HEK293T (cell line): Measurements from ENCODE around the gene CAMK2A.

Experiments
- BHLHE40 ChIP-seq: fragments of 450-650 bp; IDR thresholded peaks from 2 replicates; pipeline ENCODE4 v1.6.1; 2016; ENCODE audit warnings: mild to moderate bottlenecking, moderate library complexity, borderline replicate concordance
- CTBP1 ChIP-seq: fragments of 450-650 bp; IDR thresholded peaks from 2 replicates; pipeline ENCODE4 v1.6.1; 2016; ENCODE audit warnings: borderline replicate concordance
- ELF4 ChIP-seq: fragments of 450-650 bp; IDR thresholded peaks from 2 replicates; pipeline ENCODE4 v1.6.1; 2017; ENCODE audit warnings: antibody characterized with exemption
- FOXK2 ChIP-seq: fragments of 450-650 bp; IDR thresholded peaks from 2 replicates; pipeline ENCODE4 v1.6.1; 2016; ENCODE audit warnings: mild to moderate bottlenecking
- LEF1 ChIP-seq: fragments of 450-650 bp; IDR thresholded peaks from 2 replicates; pipeline ENCODE4 v1.6.1; 2017; ENCODE audit warnings: mild to moderate bottlenecking, borderline replicate concordance
- TARDBP ChIP-seq: fragments of 450-650 bp; IDR thresholded peaks from 2 replicates; pipeline ENCODE4 v1.6.1; 2016

GRCh38 chr5:150219142-150219541, 70.4 kb downstream of the CAMK2A start:
- TF ChIP-seq FOXK2 (no peak), TARDBP (no peak), BHLHE40 (no peak), ELF4 (no peak), LEF1 (no peak), CTBP1 (no peak)
